GM12878 (cell line): ENCODE data around the gene ADAM10. TPM values are rescaled to one million over a fixed set of nuclear protein-coding genes. Genes with fewer than 3 reads are reported as not detected.

Source experiments
- BACH1 ChIP-seq: fragments of 450-650 bp; IDR thresholded peaks from 2 replicates; pipeline ENCODE4 v1.6.1; 2017; ENCODE audit warnings: mild to moderate bottlenecking, borderline replicate concordance
- CHD2 ChIP-seq: IDR thresholded peaks from 2 replicates; pipeline ENCODE4 v1.6.1; 2011; ENCODE audit warnings: low read depth, low read length, improper control_type of control experiment, borderline replicate concordance
- HDGF ChIP-seq: fragments of 450-650 bp; IDR thresholded peaks from 2 replicates; pipeline ENCODE4 v1.6.1; 2016; ENCODE audit warnings: antibody characterized with exemption
- KDM1A ChIP-seq: fragments of 200-600 bp; sonication (generic); IDR thresholded peaks from 2 replicates; pipeline ENCODE4 v1.6.1; 2016; ENCODE audit warnings: borderline replicate concordance
- MEF2B ChIP-seq: fragments of 450-650 bp; IDR thresholded peaks from 2 replicates; pipeline ENCODE4 v1.6.1; 2018; ENCODE audit warnings: mild to moderate bottlenecking, moderate library complexity; ENCODE audit not compliant: partially characterized antibody, poor library complexity, severe bottlenecking
- PAX5 ChIP-seq: IDR thresholded peaks from 2 replicates; pipeline ENCODE4 v1.6.1; 2011; ENCODE audit warnings: low read depth, low read length, borderline replicate concordance
- PAX8 ChIP-seq: fragments of 450-650 bp; IDR thresholded peaks from 2 replicates; pipeline ENCODE4 v1.6.1; 2017; ENCODE audit warnings: mild to moderate bottlenecking, moderate library complexity
- POU2F2 ChIP-seq: IDR thresholded peaks from 3 replicates; pipeline ENCODE4 v1.6.1; 2011; ENCODE audit warnings: low read depth, mild to moderate bottlenecking, low read length, borderline replicate concordance
- SMC3 ChIP-seq: IDR thresholded peaks from 2 replicates; pipeline ENCODE4 v1.6.1; 2011; ENCODE audit warnings: low read length, improper control_type of control experiment, borderline replicate concordance
- TAF1 ChIP-seq: IDR thresholded peaks from 2 replicates; pipeline ENCODE4 v1.6.1; 2011; ENCODE audit warnings: mild to moderate bottlenecking, low read depth, low read length, borderline replicate concordance
- TARDBP ChIP-seq: IDR thresholded peaks from 2 replicates; pipeline ENCODE4 v1.6.1; 2016; ENCODE audit warnings: borderline replicate concordance
- ZNF384 ChIP-seq: IDR thresholded peaks from 2 replicates; pipeline ENCODE4 v1.6.1; 2012; ENCODE audit warnings: low read depth, mild to moderate bottlenecking, low read length, improper control_type of control experiment, borderline replicate concordance
- polyA plus RNA-seq, 11 experiments: library from polyadenylated mRNA; depleted of rRNA in 4 of 11; unstranded in 6 of 11; stranded (reverse) in 5 of 11; fragments of >200 nt; fragmentation: Nextera tagmentation in 4 of 11; fragmentation: Illumina TruSeq in 1 of 11; extraction: Ambion mirVana in 4 of 11; extraction: Trizol in 1 of 11; gene quantifications; 1 replicate in 1 of 11; 2 replicates in 10 of 11; pipeline versions ENCODE4 v1.2.1 to v1.2.3, GENCODE V29; 2011 to 2016; ENCODE audit warnings: inconsistent platforms in 2 of 11, missing spikeins in 2 of 11, low read depth in 1 of 11
- total RNA-seq, 4 experiments: library from RNA; depleted of rRNA in 3 of 4; stranded (reverse); fragments of >200 nt in 3 of 4; fragmentation: Illumina TruSeq in 1 of 4; extraction: Trizol in 1 of 4; gene quantifications; 2 replicates each; pipeline versions ENCODE4 v1.2.1 to v1.2.3, GENCODE V29; 2013 to 2021
- TF ChIP-seq, protein P1 (sequence below): fragments of 450-650 bp; formaldehyde crosslinking; IDR thresholded peaks from 2 replicates; pipeline ENCODE4 v1.5.0; 2022; ENCODE audit warnings: mild to moderate bottlenecking, missing genetic modification characterization
- TF ChIP-seq, protein P2 (sequence below): fragments of 450-650 bp; IDR thresholded peaks from 2 replicates; pipeline ENCODE4 v1.6.1; 2017; ENCODE audit warnings: borderline replicate concordance
- TF ChIP-seq, protein P3 (sequence below): fragments of 450-650 bp; conservative IDR thresholded peaks from 2 replicates; pipeline ENCODE4 v1.6.1; 2017; ENCODE audit warnings: mild to moderate bottlenecking, moderate library complexity
- TF ChIP-seq, protein P4 (sequence below): fragments of 450-650 bp; IDR thresholded peaks from 2 replicates; pipeline ENCODE4 v1.6.1; 2017; ENCODE audit warnings: mild to moderate bottlenecking, moderate library complexity
- TF ChIP-seq, protein P5 (sequence below): fragments of 450-650 bp; IDR thresholded peaks from 2 replicates; pipeline ENCODE4 v1.6.1; 2014; ENCODE audit warnings: mild to moderate bottlenecking

Gene ADAM10
- total and polyA plus RNA-seq, 10 of the 15 experiments (the other 5 are each of a cell fraction or from before 2014, with no cell fraction given): 10.0 to 88.9 (median 51.7) TPM

DNA sequence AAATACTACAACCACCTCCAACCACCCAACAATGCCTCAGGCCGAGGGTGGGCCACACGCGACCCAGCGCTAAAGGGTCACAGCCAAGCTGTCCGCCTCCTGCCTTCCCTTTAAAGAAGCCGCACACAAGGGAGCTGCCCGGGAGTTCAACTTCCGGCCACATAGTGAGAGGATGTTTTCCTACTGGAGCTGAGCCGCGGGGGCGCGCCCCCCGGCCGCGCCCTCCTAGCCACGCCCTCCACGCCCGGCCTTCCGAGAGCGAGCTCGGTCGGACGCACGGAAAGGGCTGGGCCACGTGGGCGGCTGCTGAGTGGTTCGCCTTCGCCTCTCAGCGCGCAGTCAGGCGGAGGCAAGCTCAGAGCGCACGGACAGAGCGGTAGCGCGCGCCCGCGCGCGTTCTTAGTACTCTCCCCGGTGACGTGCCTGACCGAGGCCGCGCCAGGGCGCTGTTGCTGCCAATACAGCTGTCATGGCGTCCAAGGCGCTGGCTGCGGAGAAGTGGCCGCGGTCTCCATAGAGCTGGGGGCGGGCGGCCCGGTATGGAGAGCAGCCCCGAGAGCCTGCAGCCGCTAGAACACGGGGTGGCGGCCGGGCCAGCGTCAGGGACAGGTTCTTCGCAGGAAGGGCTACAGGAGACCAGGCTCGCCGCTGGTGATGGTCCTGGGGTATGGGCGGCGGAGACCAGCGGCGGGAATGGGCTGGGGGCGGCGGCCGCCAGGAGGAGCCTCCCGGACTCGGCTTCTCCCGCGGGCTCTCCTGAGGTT, 21.5 kb upstream of the ADAM10 start, which contains the start of gene MINDY2 (continued):
- TF ChIP-seq, protein P1, sequence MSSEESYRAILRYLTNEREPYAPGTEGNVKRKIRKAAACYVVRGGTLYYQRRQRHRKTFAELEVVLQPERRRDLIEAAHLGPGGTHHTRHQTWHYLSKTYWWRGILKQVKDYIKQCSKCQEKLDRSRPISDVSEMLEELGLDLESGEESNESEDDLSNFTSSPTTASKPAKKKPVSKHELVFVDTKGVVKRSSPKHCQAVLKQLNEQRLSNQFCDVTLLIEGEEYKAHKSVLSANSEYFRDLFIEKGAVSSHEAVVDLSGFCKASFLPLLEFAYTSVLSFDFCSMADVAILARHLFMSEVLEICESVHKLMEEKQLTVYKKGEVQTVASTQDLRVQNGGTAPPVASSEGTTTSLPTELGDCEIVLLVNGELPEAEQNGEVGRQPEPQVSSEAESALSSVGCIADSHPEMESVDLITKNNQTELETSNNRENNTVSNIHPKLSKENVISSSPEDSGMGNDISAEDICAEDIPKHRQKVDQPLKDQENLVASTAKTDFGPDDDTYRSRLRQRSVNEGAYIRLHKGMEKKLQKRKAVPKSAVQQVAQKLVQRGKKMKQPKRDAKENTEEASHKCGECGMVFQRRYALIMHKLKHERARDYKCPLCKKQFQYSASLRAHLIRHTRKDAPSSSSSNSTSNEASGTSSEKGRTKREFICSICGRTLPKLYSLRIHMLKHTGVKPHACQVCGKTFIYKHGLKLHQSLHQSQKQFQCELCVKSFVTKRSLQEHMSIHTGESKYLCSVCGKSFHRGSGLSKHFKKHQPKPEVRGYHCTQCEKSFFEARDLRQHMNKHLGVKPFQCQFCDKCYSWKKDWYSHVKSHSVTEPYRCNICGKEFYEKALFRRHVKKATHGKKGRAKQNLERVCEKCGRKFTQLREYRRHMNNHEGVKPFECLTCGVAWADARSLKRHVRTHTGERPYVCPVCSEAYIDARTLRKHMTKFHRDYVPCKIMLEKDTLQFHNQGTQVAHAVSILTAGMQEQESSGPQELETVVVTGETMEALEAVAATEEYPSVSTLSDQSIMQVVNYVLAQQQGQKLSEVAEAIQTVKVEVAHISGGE (CRISPR knock-in tag): no peak
- no peak for TF ChIP-seq ZNF384
- TF ChIP-seq POU2F2: 0 out of 3 replicates have a peak, but pooled peaks have one; percentile 23
- TF ChIP-seq SMC3: peak; percentile 38
- peak; percentile 7 for TF ChIP-seq MEF2B
- peak; percentile 9; the same call in 1 of the 2 replicates for TF ChIP-seq PAX5
- TF ChIP-seq, protein P2, sequence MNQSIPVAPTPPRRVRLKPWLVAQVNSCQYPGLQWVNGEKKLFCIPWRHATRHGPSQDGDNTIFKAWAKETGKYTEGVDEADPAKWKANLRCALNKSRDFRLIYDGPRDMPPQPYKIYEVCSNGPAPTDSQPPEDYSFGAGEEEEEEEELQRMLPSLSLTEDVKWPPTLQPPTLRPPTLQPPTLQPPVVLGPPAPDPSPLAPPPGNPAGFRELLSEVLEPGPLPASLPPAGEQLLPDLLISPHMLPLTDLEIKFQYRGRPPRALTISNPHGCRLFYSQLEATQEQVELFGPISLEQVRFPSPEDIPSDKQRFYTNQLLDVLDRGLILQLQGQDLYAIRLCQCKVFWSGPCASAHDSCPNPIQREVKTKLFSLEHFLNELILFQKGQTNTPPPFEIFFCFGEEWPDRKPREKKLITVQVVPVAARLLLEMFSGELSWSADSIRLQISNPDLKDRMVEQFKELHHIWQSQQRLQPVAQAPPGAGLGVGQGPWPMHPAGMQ: no peak
- TF ChIP-seq CHD2: peak; percentile 55; the same call in 1 of the 2 replicates
- no peak for TF ChIP-seq PAX8
- TF ChIP-seq, protein P3, sequence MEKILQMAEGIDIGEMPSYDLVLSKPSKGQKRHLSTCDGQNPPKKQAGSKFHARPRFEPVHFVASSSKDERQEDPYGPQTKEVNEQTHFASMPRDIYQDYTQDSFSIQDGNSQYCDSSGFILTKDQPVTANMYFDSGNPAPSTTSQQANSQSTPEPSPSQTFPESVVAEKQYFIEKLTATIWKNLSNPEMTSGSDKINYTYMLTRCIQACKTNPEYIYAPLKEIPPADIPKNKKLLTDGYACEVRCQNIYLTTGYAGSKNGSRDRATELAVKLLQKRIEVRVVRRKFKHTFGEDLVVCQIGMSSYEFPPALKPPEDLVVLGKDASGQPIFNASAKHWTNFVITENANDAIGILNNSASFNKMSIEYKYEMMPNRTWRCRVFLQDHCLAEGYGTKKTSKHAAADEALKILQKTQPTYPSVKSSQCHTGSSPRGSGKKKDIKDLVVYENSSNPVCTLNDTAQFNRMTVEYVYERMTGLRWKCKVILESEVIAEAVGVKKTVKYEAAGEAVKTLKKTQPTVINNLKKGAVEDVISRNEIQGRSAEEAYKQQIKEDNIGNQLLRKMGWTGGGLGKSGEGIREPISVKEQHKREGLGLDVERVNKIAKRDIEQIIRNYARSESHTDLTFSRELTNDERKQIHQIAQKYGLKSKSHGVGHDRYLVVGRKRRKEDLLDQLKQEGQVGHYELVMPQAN: peak; percentile 65
- TF ChIP-seq, protein P4, sequence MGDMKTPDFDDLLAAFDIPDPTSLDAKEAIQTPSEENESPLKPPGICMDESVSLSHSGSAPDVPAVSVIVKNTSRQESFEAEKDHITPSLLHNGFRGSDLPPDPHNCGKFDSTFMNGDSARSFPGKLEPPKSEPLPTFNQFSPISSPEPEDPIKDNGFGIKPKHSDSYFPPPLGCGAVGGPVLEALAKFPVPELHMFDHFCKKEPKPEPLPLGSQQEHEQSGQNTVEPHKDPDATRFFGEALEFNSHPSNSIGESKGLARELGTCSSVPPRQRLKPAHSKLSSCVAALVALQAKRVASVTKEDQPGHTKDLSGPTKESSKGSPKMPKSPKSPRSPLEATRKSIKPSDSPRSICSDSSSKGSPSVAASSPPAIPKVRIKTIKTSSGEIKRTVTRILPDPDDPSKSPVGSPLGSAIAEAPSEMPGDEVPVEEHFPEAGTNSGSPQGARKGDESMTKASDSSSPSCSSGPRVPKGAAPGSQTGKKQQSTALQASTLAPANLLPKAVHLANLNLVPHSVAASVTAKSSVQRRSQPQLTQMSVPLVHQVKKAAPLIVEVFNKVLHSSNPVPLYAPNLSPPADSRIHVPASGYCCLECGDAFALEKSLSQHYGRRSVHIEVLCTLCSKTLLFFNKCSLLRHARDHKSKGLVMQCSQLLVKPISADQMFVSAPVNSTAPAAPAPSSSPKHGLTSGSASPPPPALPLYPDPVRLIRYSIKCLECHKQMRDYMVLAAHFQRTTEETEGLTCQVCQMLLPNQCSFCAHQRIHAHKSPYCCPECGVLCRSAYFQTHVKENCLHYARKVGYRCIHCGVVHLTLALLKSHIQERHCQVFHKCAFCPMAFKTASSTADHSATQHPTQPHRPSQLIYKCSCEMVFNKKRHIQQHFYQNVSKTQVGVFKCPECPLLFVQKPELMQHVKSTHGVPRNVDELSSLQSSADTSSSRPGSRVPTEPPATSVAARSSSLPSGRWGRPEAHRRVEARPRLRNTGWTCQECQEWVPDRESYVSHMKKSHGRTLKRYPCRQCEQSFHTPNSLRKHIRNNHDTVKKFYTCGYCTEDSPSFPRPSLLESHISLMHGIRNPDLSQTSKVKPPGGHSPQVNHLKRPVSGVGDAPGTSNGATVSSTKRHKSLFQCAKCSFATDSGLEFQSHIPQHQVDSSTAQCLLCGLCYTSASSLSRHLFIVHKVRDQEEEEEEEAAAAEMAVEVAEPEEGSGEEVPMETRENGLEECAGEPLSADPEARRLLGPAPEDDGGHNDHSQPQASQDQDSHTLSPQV: no peak
- no peak for TF ChIP-seq TARDBP
- peak; percentile 32; the same call in 1 of the 2 replicates for TF ChIP-seq BACH1
- peak; percentile 93; the same call in 1 of the 2 replicates for TF ChIP-seq HDGF
- no peak for TF ChIP-seq KDM1A
- peak; percentile 83 for TF ChIP-seq TAF1
- TF ChIP-seq, protein P5, sequence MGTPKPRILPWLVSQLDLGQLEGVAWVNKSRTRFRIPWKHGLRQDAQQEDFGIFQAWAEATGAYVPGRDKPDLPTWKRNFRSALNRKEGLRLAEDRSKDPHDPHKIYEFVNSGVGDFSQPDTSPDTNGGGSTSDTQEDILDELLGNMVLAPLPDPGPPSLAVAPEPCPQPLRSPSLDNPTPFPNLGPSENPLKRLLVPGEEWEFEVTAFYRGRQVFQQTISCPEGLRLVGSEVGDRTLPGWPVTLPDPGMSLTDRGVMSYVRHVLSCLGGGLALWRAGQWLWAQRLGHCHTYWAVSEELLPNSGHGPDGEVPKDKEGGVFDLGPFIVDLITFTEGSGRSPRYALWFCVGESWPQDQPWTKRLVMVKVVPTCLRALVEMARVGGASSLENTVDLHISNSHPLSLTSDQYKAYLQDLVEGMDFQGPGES: no peak
